ENCODE data around the gene GPC3. TPM values are rescaled to one million over a fixed set of nuclear protein-coding genes. Genes with fewer than 3 reads are reported as not detected.
"Not testable (repeated sequence)": the region's sequence is repeated elsewhere in the genome, so short reads cannot be mapped to it uniquely, and the experiment has no call there.

GPC3 gene
- total and polyA plus RNA-seq, 7 donors: 0.43 to 2.3 (median 1.4) TPM

DNA sequence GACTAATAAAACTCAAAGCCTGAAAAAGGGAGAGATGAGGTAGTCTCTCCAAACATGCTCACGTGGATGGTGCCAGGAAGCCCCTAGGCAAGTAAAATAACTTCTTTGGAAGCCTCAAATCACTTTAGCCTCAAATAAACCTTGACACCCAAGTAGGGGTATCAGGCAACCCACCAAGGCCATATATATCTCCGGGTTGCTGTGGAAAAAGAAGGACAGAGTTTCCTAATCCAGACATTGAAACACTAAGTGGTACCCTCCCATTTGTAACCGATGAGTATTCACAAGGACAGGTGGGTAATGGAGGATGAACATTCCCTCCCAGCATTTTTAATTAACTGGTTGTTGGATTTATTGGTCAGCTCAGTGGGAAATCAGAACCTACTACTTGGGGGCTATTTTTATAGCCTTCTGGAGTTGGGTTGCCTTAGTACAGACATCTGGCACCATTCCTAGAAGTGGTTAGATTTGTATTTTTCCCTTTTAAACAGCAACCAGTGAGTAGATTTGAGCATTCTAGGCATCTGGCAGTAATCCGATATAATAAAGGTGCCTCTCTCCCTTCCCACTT is 87.7 kb downstream of the GPC3 start:
- intact Hi-C loops (cut with DNase I): no loop called here

DNA sequence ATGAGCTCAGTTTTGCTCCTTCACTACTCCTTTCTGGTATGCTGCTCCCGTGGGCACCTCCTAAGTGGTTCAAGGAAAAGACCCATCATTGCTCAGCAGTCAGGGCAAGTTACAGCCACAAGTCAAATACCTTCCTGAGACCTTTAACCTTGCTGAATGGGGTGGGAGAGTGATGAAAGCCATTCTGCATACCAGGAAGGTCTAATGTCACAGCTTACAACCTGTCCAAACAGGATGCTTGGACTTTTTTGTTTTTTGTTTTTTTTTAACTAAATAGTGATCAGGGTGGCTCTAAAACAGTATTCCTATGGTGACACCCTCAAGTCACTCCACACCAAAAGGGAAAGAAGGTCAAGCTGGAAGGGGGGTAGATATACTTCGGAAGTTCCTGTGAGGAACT is 93.1 kb downstream of the GPC3 start:
- Histone ChIP-seq H3K4me1 (no peaks in the 10 kb centered on the region), H3K4me3 (no peak overlapping the region), H3K36me3 (ENCODE audit: insufficient read depth in 1 of 2, low read depth in 1 of 2) (no peaks in the 10 kb centered on the region), H3K27me3 (ENCODE audit: insufficient read depth in 3 of 3, low read length in 2 of 3) (peaks cover 0 to 6% (median 0%) of the 10 kb centered on the region in 3 donors), H3K9me3 (peaks cover 2% of the 10 kb centered on the region), H3K27ac (no peak overlapping the region)
- ATAC-seq (no peak), DNase-seq (no peak)
- TF ChIP-seq, protein P1, sequence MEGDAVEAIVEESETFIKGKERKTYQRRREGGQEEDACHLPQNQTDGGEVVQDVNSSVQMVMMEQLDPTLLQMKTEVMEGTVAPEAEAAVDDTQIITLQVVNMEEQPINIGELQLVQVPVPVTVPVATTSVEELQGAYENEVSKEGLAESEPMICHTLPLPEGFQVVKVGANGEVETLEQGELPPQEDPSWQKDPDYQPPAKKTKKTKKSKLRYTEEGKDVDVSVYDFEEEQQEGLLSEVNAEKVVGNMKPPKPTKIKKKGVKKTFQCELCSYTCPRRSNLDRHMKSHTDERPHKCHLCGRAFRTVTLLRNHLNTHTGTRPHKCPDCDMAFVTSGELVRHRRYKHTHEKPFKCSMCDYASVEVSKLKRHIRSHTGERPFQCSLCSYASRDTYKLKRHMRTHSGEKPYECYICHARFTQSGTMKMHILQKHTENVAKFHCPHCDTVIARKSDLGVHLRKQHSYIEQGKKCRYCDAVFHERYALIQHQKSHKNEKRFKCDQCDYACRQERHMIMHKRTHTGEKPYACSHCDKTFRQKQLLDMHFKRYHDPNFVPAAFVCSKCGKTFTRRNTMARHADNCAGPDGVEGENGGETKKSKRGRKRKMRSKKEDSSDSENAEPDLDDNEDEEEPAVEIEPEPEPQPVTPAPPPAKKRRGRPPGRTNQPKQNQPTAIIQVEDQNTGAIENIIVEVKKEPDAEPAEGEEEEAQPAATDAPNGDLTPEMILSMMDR (IDR thresholded peaks at IDR 0.05): no peak
- 50 to 63% (median 53%) methylated on average over 2 of the region's 2 CpGs for WGBS, 3 donors
- intact Hi-C loops (cut with DNase I): no loop called here

More for the DNA sequence above, 87.7 kb downstream of the GPC3 start:
- Histone ChIP-seq H3K36me3 (ENCODE audit: insufficient read depth in 1 of 2, low read depth in 1 of 2) (no peaks in the 10 kb centered on the region), H3K27ac (no peak overlapping the region), H3K9me3 (no peaks in the 10 kb centered on the region), H3K4me1 (no peaks in the 10 kb centered on the region), H3K27me3 (ENCODE audit: insufficient read depth in 3 of 3, low read length in 2 of 3) (peaks cover 0 to 4% (median 0%) of the 10 kb centered on the region in 3 donors), H3K4me3 (no peak overlapping the region)
- ATAC-seq (no peak), DNase-seq (no peak)
- WGBS, 3 donors: 46 to 54% (median 54%) methylated on average over 4 of the region's 4 CpGs
- TF ChIP-seq, protein P1 (IDR thresholded peaks at IDR 0.05): no peak

DNA sequence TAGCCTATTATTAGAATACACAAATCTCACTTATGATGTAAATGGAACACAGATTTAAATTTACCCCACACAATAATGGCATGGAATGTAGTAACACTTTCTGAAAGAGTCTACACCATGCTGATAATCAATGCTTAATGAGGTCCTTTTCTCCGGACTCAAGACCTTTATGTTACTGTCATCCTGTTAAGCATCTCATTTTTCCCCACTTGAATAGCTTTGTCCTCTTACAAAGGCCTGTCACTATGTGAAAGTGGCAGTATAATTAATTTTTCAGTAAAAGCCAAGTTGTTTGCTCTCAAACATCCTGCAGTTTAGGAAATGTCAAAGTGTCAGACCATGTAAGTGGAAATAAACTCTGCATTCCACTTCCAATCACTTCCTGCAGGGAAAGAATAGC is 96.4 kb downstream of the GPC3 start:
- intact Hi-C loops (cut with DNase I): no loop called here
- Histone ChIP-seq H3K27me3 (ENCODE audit: insufficient read depth in 3 of 3, low read length in 2 of 3) (peaks cover 0 to 6% (median 0%) of the 10 kb centered on the region in 3 donors), H3K9me3 (peaks cover 2% of the 10 kb centered on the region), H3K4me3 (no peak overlapping the region), H3K36me3 (ENCODE audit: insufficient read depth in 1 of 2, low read depth in 1 of 2) (no peaks in the 10 kb centered on the region), H3K4me1 (no peaks in the 10 kb centered on the region), H3K27ac (no peak overlapping the region)
- DNase-seq: no peak
- TF ChIP-seq, protein P1 (IDR thresholded peaks at IDR 0.05): no peak
- WGBS, 3 donors: 70 to 93% (median 86%) methylated on average over 1 of the region's 1 CpG
- ATAC-seq: no peak

DNA sequence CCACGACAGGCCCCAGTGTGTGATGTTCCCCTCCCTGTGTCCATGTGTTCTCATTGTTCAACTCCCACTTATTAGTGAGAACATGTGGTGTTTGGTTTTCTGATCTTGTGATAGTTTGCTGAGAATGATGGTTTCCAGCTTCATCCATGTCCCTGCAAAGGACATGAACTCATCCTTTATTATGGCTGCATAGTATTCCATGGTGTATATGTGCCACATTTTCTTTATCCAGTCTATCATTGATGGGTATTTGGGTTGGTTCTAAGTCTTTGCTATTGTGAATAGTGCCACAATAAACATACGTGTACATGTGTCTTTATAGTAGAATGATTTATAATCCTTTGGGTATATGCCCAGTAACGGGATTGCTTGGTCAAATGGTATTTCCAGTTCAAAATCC is 97.3 kb downstream of the GPC3 start:
- 81 to 94% (median 88%) methylated on average over 3 of the region's 3 CpGs for WGBS, 3 donors
- DNase-seq; H3K36me3 ChIP-seq (ENCODE audit: insufficient read depth in 1 of 2, low read depth in 1 of 2); H3K27ac ChIP-seq; ATAC-seq; H3K4me3 ChIP-seq; H3K9me3 ChIP-seq; H3K4me1 ChIP-seq; H3K27me3 ChIP-seq (ENCODE audit: insufficient read depth in 3 of 3, low read length in 2 of 3); intact Hi-C loops (cut with DNase I): not testable (repeated sequence)

DNA sequence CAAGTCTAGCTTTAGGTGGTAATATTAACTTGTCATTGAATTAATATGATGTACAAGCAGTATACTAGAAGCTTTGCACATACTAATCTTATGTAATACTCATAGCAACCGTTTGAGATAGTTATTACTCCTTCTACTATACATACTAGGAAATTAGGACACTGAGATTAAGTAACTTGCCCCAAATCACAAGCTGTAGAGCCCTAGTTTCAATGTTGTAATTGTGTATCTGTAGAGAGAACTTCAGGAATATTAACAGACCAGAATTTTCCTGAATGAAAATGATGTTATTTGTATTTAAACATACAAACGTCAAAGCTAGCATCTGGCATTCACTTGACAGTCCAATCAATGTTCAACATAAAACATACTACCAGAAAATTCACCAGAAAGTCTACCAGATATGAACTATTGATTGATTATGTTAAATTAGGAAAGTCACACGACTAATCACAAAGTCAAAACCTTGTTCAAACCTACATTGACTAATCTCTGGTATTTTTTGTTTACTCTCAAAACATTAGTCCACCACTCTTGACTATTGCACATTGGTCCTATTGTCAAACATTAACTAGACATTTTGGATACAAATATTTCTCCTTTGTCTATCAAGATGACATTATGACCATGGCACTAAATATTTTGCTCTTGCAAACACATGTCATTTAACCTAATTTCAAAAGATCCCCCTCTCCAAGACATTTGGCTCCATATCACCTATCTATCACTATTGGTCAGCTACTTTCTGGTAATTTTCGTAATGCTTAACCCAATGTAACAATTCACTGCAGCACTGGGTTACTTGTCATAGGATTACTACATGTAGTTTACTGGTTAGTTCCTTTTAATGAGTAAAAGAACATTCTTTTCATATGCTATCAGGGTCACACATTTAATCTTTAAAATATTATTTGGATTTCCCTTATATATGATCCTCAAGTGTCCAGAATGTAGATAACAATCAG is 100.7 kb downstream of the GPC3 start:
- no peak overlapping the region for H3K4me3 ChIP-seq
- H3K36me3 ChIP-seq (ENCODE audit: insufficient read depth in 1 of 2, low read depth in 1 of 2): no peaks in the 10 kb centered on the region
- no peaks in the 10 kb centered on the region for H3K9me3 ChIP-seq
- H3K27me3 ChIP-seq (ENCODE audit: insufficient read depth in 3 of 3, low read length in 2 of 3): no peaks in the 10 kb centered on the region
- 41 to 63% (median 58%) methylated on average over 4 of the region's 4 CpGs for WGBS, 3 donors
- intact Hi-C loops (cut with DNase I): no loop called here
- no peaks in the 10 kb centered on the region for H3K4me1 ChIP-seq
- DNase-seq (no peak), ATAC-seq (no peak)
- TF ChIP-seq, protein P1 (IDR thresholded peaks at IDR 0.05): no peak
- H3K27ac ChIP-seq: no peak overlapping the region
